C4-2B (cell line): ENCODE data around the gene FSTL4.

Source experiments
- CTCF ChIP-seq: fragments of 450-650 bp; conservative IDR thresholded peaks from 2 replicates; pipeline ENCODE4 v1.5.1; 2017; ENCODE audit warnings: mild to moderate bottlenecking
- ZFX ChIP-seq: fragments of 450-650 bp; IDR thresholded peaks from 2 replicates; pipeline ENCODE4 v1.6.1; 2017

- no peak for TF ChIP-seq CTCF
- TF ChIP-seq ZFX, result no peak
These were observed 287.4 kb downstream of the FSTL4 start for GRCh38 chr5:133324926-133325325.
